T47D (cell line): ENCODE data around the gene TMEM132E.
A peak's percentile ranks its signal among the peaks of the same experiment; 100 is the strongest.

Experiments used
- DNase-seq, 2 experiments: peaks; one replicate each; pipeline versions ENCODE4 v3.0.0 to v3.0.0-alpha.2; 2011 to 2012; ENCODE audit warnings: low read depth in 1 of 2, low spot score in 1 of 2
- JUND ChIP-seq: IDR thresholded peaks from 2 replicates; pipeline ENCODE4 v1.6.1; 2012; ENCODE audit warnings: low read depth
- in situ Hi-C: cut with HindIII; loops from 2 replicates; pipeline ENCODE4 v1.10.0; 2016; ENCODE audit warnings: low sequenced_read_pairs, low pct_unique_long_range_greater_than_20kb

TMEM132E gene

DNA sequence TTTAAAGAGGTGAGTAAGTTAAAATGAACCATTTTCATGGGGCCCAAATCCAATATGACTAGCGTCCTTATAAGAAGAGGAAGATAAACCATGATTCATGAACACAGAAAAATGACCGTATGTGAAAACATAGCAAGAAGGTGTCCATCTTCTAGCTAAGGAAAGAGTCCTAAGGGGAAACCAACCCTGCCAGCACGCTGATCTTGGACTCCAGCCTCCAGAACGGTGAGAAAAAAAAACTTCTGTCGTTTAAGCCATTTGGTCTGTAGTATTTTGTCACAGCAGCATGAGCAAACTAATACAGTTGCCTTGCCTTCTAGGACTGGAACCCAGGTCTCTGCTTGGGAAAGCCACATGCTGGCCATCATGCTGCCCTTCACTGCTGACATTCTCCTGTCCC, 4.2 kb upstream of the TMEM132E start:
- no peak for DNase-seq
- in situ Hi-C loops = no loop called here
- TF ChIP-seq JUND = no peak

DNA sequence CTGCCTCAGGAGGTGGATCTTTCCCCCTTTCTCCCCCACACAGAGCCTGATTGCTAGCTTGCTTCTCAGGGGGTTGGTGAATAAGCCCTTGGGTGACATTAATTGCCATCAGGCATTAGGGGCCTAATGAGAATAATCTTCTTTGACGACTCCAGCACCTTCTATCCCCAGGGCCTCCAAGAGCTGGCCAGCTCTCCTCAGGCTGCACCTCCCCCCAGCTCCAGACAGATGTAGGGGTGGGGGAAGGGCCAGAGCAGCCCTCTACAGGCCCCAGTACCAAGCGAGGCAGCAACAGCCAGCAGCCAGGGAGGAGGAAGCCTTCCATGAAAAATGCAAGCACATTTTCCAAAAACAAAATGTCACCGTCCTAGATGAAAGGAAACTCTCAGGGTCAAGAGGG, 1.4 kb upstream of the TMEM132E start:
- no peak for DNase-seq
- no peak for TF ChIP-seq JUND
- in situ Hi-C loops = no loop called here

DNA sequence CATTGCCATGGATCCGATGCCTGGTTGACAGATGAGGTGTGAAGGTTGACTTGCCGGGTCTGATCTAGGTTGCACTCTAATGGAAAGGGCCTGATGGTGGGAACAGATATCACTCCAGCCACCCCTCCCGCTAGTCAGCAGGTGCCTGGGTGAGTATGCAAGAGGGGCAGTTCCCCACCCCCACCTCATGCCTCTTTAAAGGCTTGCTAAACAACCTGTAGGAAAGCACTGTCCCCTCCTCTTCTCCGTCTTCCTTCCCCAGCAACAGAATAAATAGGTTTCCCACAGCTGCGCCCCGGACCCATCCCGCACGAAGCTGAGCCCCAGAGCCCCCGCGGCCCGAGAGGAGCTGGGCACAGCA, 746 bp upstream of the TMEM132E start:
- in situ Hi-C loops = no loop called here
- TF ChIP-seq JUND = no peak
- DNase-seq = no peak

DNA sequence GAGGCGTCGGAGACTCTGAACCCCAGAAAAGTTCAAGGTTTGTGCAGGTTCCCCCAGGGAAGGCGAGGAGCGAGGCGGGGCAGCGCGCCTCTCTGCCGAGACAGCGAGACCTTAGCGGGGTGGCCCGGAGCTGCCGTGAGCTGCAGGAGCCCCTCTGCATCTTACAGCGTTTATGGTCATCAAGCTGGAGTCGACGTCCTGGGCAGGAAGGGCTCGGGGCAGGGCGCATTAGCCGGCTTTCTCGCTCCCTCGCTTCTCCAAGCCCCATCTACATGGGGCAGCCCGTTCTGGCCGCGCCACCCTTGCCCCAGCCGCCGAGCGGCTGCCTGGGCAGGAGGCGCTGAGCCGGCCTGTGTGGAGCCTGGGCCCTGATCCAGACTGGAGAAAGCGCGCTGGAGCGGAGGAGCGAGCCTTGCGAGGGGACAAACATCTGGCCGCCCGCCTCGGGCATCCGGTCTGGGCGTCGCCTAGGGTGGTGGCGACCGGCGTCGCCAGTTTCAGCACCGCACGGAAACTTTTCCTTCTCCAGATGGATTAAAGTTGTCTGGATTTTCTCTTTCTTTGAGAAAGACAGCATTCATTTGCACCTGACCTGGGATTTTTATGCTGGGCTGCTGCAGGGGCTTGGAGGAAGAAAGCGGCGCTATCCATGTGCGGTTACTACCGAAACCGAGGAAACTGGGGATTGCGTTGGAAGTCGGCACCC, 750 bp downstream of the TMEM132E start:
- in situ Hi-C loops = no loop called here
- no peak for TF ChIP-seq JUND
- DNase-seq = peak; percentile 30 to 81

DNA sequence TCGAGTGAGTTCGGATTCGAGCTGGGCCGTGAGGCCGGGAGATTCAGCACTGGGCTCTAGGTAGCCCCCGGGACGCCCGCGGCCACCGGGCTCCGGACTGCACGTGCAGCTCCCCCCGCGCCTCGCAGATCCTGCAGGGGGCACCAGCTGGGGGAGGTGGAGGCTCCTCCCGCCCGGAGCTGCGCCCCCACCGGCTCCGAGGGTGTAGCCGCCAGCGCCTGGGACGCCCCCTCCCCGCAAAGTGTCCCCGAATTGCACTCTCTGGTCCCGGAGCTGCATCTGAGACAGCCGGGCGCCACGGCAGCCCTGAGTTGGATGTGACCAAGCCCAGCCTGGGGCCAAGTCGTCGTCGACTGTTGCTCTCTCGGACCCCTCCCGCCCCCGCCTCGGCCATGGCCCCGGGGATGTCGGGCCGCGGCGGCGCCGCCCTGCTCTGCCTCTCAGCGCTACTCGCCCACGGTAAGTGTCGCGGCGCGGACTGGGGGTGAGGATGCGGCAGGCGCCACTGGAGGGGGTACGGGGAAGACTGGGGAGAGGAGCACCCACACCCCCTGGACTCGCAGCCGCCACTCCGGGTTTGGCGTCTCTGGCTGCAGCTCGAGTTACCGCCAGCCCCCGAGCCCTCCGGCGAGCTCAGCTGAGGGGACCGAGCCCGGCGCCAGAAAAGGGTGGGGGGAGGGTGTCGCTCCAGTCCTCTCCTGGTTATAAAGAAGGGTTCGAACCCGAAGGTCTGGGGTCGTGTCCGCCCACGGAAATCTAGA, 1.5 kb downstream of the TMEM132E start:
- TF ChIP-seq JUND = no peak
- in situ Hi-C loops = no loop called here
- no peak for DNase-seq

DNA sequence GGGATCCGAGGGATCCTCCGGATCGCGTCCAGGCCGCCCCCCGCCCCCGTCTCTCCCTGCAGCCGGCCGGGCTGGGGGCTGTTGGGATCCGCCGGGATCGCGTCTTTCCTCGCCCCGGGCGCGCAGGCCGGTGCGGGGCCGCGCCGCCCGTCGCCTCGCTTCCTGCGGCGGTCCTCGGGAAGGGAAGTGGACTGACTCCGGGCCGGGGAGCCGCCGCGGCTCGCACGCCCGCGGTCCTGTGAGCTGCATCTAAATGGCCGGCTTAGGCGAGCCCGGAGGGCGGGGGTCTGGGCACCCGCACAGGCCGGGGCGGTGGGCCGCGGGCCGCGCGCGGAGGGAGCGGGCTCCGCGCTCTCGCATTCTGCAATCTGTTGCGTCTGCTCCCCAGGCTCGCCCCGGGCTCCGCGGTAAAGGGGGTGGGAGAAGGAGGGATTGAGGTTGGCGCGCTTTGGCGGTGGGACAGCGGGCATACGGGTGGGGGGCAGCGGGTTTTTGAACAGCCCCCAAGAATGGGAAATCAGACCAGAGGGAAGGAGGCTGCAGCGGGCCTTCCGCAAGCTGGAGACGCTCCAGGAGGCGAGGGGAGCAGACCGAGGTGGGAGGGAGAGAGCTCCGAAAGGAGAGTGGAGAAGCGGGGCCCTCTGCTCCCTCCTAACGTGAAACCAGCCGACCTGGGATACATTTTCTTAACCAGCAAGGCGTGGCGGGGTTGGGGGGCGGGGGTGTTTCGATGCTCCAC, 2.2 kb downstream of the TMEM132E start:
- no peak for TF ChIP-seq JUND
- no peak for DNase-seq
- in situ Hi-C loops = no loop called here

DNA sequence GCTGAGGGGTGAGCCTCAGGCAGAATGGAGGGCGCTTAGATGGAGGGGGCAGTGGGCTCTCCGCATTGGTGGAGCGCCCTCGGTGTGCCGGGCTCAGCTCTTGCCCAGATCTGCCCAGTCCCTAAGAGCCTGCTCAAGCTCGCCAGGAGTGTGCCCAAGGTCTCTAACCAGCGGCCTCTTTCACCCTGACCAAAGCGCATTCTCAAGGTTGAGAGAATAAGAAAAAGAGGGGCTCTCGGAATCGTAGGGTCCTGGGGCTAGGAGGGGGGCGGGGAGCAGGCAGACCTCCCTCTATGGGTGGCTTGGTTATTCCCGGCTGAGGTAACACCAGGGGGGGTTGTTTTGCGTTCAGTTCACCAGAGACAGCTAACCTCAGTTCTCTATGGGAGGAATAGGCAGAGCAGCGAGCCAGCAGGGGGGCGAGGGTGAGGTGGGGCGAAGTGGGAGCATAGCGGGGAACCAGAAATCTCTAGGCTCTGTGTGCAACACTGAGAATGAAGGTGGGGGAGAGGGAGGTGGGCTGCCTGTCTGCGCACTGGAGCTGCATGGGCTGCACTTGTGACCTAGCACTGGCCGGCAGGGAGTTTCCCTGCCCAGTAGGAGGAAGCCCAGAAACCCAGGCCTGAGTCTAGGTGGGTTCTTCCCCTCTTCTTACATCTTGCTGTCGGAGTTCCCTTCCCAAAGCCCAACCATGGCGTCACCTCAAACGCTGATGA, 3.0 kb downstream of the TMEM132E start:
- no peak for TF ChIP-seq JUND
- in situ Hi-C loops = no loop called here

DNA sequence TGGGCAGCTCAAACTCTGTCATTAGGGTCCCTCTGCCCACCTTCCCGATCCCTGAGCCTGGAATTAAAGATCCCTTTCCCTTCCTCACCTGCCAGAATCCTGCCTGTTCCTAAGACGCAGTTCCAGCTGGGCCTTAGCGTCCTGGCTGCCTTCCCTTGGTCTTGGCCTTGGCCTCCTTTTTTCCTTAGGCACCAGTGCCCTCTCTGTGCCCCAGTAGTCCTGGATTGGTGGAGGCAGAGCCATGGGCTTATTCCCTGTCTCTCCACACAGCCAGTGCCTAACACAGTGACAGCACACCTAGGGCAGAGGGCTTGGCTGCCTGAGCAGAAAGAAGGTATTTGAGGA, 3.5 kb downstream of the TMEM132E start:
- no peak for DNase-seq
- TF ChIP-seq JUND = no peak
- in situ Hi-C loops = no loop called here

More for the DNA sequence above, 3.0 kb downstream of the TMEM132E start:
- no peak for DNase-seq

DNA sequence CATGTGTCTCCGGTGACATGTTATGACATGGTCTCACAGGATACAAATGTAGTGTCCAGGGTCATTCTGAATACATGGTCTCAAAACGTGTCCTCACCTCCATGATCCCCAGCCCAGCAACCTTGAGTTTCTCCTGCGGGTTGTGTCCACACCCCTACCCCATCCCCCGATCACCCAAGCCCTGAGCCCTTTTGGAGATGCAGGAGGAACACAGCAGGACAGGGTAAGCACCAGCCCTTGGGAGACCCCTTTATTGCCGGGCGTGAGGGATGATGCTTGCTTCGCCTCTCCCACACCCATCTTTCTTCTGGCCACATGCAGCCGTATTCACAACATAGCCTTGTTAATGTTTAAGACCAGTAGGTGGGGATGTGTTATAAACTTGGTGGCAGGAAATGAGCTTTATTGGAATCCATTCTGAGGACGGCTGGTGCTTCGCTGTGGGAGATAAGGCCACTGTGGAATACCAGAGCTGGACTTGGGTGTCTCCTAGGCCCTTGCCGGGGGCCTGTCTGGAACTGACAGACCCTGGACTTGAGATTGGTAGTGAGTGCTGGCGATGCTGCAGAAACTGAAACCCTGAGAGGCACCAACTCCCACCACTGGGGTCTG, 5.5 kb downstream of the TMEM132E start:
- DNase-seq = peak; percentile 74 to 88
- TF ChIP-seq JUND = no peak
- in situ Hi-C loops = no loop called here

DNA sequence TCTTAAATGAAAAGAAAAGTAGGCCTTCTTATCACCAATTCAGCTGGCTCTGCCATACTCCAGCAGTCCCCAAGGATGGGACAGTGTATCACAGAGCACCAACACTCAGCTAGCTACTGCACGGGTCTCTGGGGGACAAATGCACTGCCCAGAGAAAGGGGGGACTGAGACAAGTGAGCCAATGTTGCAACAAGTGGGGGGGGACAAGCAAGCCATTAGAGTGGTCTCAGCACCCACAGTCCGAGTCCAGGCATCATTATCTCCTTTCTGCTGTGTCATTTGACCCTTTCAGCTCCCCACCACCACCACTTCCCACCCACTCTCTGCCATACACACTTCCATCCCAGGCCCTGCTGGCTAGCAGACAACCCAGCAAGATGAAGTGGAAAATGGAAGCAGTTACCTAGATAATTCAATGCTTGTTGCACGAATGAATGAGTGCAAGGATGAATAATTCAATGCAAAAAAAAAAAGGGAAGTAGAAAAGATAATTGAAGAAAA, 7.0 kb downstream of the TMEM132E start:
- in situ Hi-C loops = no loop called here

DNA sequence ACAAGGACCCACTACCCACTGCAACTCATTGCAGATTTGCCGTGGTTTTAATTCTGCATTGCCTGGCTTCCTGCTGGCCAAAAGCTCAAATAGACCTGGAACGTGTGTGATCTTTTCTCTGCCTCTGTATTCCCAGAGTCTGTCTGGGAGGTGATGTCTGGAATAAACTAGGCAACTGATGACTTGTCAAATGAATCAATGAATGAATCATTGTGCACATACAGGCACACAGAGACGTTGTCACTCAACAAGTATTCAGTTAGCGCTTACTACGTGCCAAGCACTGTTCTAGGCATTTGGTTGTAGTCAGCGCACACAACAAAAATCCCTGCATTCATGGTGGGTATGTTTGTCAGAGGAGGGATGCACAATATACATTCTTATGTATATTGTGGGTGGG, 8.9 kb downstream of the TMEM132E start:
- DNase-seq = no peak
- TF ChIP-seq JUND = no peak
- in situ Hi-C loops = no loop called here

More for the DNA sequence above, 7.0 kb downstream of the TMEM132E start:
- TF ChIP-seq JUND = no peak
- no peak for DNase-seq
